ENCODE results near the gene SLC41A3. TPM values are rescaled to one million over a fixed set of nuclear protein-coding genes. Genes with fewer than 3 reads are reported as not detected.

The SLC41A3 gene
- polyA plus RNA-seq, 2 of the 4 experiments (the other 2 are of a cell fraction): 18.9 to 24.2 TPM

- no peak for FAIRE-seq
- WGBS (ENCODE audit: missing lambda C conversion rate): 86% methylated on average over 9 of the region's 10 CpGs
- POLR2A ChIA-PET: no interaction called here
Measured at GRCh38 chr3:126036056-126036549, 47.8 kb downstream of the SLC41A3 start.

DNA sequence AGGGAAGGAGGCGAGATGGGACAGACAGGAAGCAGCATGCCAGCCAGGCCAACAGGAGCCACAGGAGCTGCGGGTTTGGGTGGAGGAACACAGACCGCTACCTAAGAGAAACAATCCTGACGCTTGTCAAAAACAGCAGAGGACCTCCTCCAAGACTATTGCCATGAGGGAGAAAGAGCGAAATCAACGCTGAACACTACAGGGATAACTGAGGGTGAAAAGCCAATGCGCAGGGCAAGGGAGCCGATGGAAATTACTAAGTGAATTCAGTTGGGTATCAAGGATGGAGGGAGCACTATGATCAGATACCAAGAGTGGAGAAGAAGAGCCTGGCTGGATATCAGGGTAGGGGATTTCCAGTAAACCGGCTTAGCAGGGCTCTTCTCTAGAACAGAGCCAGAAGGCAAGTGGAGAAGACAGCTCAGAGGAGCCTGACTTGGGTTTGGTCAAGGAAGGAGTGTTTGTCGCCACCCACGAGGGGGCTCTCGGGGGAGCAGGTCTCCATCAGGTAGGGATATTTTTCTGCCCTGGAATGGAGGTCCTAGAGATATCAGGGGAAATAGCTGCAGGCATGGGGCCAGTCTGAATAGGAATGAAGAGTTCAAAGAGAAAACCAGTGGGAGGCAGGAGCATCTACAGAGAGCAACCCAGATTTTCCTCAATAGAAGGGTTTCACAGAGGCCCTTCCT lies 48.4 kb downstream of the SLC41A3 start:
- Histone ChIP-seq H3K9me3 (no peaks in the 10 kb centered on the region), H3K27ac (no peak overlapping the region), H3K4me2 (no peak overlapping the region), H3K4me3 (no peak overlapping the region), H3K4me1 (no peaks in the 10 kb centered on the region)
- ATAC-seq (no peak), FAIRE-seq (no peak), DNase-seq (ENCODE audit: low read depth in 1 of 2, low spot score in 1 of 2) (no peak)
- ChIA-PET POLR2A (no interaction called here), CTCF (no interaction called here)
- 70% methylated on average over 12 of the region's 12 CpGs for WGBS (ENCODE audit: missing lambda C conversion rate)
- no peak for TF ChIP-seq FOSB (CRISPR knock-in tag; IDR thresholded peaks at IDR 0.05)
- no peak for TF ChIP-seq SMC3 (IDR thresholded peaks at IDR 0.05)
- TF ChIP-seq FOXS1 (CRISPR knock-in tag; IDR thresholded peaks at IDR 0.05): no peak
- TF ChIP-seq ZNF302 (CRISPR knock-in tag; IDR thresholded peaks at IDR 0.05): no peak
- no peak for TF ChIP-seq TFCP2L1 (CRISPR knock-in tag; IDR thresholded peaks at IDR 0.05)
- no peak for TF ChIP-seq NFE2L2 (conservative IDR thresholded peaks at IDR 0.05; ENCODE audit: low read length)
- no peak for TF ChIP-seq PBX3 (IDR thresholded peaks at IDR 0.05)
- TF ChIP-seq ESRRA (IDR thresholded peaks at IDR 0.05; ENCODE audit: borderline replicate concordance, low read length): no peak
- TF ChIP-seq TP53 (CRISPR knock-in tag; IDR thresholded peaks at IDR 0.05): no peak
- TF ChIP-seq ELK1 (IDR thresholded peaks at IDR 0.05; ENCODE audit: low read depth, low read length): no peak
- TF ChIP-seq KDM5A (IDR thresholded peaks at IDR 0.05): no peak

More at GRCh38 chr3:126036056-126036549, 47.8 kb downstream of the SLC41A3 start:
- no peak overlapping the region for H3K27ac ChIP-seq
- TF ChIP-seq JUNB (IDR thresholded peaks at IDR 0.05) (no peak), JUN (IDR thresholded peaks at IDR 0.05) (no peak), CEBPB (IDR thresholded peaks at IDR 0.05) (no peak), KDM1A (IDR thresholded peaks at IDR 0.05; ENCODE audit: low read depth) (no peak), FOXS1 (CRISPR knock-in tag; IDR thresholded peaks at IDR 0.05) (no peak), CBX8 (IDR thresholded peaks at IDR 0.05) (no peak), ELK1 (IDR thresholded peaks at IDR 0.05; ENCODE audit: low read depth, low read length) (no peak), HES2 (IDR thresholded peaks at IDR 0.05) (no peak), TFCP2L1 (CRISPR knock-in tag; IDR thresholded peaks at IDR 0.05) (no peak), KDM5A (IDR thresholded peaks at IDR 0.05) (no peak)
- no peak for ATAC-seq
- H3K9me3 ChIP-seq: no peaks in the 10 kb centered on the region
- no peak overlapping the region for H3K4me2 ChIP-seq
- no peak overlapping the region for H3K4me3 ChIP-seq
- no peaks in the 10 kb centered on the region for H3K4me1 ChIP-seq
- no peak for DNase-seq (ENCODE audit: low read depth in 1 of 2, low spot score in 1 of 2)
- CTCF ChIA-PET: no interaction called here

GRCh38 chr3:126034481-126035361 lies 49.2 kb downstream of the SLC41A3 start:
- ChIA-PET CTCF (no interaction called here), POLR2A (no interaction called here)
- Histone ChIP-seq H3K9me3 (no peaks in the 10 kb centered on the region), H3K4me2 (no peak overlapping the region), H3K4me3 (no peak overlapping the region), H3K27ac (no peak overlapping the region), H3K4me1 (no peaks in the 10 kb centered on the region)
- no peak for DNase-seq (ENCODE audit: low read depth in 1 of 2, low spot score in 1 of 2)
- FAIRE-seq: no peak
- TF ChIP-seq NR3C1 (IDR thresholded peaks at IDR 0.05) (no peak), HES2 (IDR thresholded peaks at IDR 0.05) (no peak), BCL3 (IDR thresholded peaks at IDR 0.05) (no peak), TP53 (CRISPR knock-in tag; IDR thresholded peaks at IDR 0.05) (no peak), RCOR1 (IDR thresholded peaks at IDR 0.05; ENCODE audit: low read depth, low read length) (no peak)
- TF ChIP-seq, protein P1, sequence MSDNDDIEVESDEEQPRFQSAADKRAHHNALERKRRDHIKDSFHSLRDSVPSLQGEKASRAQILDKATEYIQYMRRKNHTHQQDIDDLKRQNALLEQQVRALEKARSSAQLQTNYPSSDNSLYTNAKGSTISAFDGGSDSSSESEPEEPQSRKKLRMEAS (IDR thresholded peaks at IDR 0.05): no peak
- WGBS (ENCODE audit: missing lambda C conversion rate): 63% methylated on average over 10 of the region's 11 CpGs
- ATAC-seq: no peak
